GM18873 (cell line): Measurements from ENCODE around the gene C2orf72.
"Not testable (repeated sequence)": the region's sequence is repeated elsewhere in the genome, so short reads cannot be mapped to it uniquely, and the experiment has no call there.

ENCODE experiments used
- ATAC-seq: cut with Tn5 transposase; IDR thresholded peaks from one replicate; pipeline ENCODE4 v1.9.1; 2021; ENCODE audit warnings: mild to moderate bottlenecking, moderate library complexity, moderate number of reproducible peaks; ENCODE audit not compliant: unreplicated experiment, low FRiP score

Gene C2orf72

DNA sequence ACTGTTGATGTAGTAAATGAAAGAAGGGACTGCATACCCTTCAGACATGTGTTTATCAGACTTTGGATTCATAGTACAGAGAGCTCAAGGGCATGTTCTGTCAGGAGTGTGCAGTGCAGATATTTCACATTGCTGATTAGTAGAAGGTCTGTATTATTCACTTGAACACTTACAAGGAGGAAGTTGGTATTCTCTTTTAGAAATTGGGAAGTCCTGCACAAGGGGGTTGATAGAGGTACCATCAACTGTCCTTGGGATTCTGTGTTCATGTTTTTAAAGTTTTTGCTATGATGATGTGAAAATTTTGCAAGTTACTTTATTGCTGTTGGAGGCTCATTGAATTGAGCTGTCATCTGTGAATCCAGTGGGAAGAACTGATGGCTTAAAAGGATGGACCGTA lies 26.0 kb downstream of the C2orf72 start:
- no peak for ATAC-seq

DNA sequence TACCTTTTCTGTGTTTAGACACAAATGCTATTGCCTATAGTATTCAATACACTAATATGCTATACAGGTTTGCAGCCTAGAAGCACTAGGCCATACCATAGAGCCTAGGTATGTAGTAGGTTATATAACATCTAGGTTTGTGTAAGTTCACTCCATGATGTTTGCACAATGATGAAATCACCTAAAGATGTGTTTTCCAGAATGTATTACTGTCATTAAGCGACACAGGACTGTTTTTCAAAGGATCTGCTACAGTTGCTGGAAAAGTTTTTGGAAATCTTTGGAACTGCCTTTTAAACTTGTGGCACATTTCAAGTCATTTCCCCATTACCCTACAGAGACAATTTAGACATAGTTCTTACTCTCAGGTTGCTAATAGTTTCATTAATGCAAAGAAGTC lies 28.6 kb downstream of the C2orf72 start:
- ATAC-seq = no peak

DNA sequence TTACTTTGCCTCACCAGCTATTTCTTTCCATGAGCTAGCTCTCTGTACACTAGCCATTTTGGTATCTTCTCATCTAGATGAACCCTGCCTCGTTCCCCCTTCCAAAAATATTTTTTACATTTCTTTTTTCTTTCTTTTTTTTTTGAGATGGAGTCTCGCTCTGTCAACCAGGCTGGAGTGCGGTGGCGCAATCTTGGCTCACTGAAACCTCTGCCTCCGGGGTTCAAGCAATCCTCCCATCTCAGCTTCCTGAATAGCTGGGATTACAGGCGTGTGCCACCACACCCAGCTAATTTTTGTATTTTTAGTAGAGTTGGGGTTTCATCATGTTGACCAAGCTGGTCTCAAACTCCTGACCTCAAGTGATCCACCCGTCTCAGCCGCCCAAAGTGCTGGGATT lies 30.2 kb downstream of the C2orf72 start:
- not testable (repeated sequence) for ATAC-seq

DNA sequence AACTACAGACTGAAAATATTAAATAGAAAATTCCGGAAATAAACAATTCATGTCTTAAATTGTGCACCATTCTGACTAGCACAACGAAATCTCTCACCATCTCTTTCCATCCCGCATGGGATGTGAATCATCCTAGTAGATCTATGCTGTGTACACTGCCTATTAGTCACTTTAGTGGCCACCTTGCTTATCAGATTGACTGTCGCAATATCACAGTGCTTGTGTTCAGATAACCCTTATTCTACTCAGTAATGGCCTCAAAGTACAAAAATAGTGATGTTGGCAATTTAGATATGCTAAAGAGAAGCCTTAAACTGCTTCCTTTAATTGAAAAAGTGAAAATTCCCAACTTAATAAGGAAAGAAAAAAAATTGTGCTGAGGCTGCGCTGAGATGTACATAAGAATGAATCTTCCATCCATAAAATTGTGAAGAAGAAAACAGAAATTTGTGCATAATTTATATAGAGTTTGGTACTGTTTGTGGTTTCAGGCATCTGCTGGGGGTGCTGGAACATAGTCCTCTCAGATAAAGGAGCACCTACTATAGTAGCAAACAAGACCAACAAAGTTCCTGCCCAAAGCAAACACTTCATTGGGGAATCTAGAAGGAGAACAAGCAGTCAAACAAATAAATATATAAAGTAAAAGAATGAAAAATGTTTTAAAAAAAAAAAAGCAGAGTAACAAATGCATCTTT lies 31.4 kb downstream of the C2orf72 start:
- ATAC-seq = no peak

DNA sequence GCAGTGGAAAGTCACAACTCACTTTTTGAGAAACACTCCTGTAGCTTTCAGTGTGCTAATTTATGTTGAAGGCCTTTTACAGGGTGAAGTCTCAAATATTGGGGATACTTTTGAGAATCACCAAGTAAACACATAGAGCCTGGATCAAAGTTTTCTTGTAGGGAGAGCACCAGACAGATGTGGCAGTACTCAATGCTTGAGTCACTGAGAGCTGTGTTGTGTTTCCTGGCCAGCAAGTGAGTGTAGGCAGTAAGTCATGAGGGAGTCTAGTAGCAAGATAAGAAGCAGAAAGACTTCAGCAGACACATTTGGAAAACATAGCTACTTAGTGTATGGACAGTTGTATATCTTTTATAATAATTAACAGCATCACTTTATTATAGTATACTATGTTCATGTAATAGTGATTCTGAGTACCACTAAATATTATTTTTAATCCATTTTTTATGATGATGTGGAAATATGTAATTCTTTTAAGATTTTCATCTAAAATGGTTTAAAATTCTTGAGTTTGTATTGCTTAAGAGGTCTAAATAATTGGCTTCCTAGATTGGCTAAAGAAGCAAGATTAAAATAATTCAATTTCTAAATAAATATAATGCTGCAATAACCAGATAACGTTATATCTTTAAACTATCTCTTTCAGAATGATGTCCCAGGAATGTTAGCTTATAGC lies 32.2 kb downstream of the C2orf72 start:
- no peak for ATAC-seq

DNA sequence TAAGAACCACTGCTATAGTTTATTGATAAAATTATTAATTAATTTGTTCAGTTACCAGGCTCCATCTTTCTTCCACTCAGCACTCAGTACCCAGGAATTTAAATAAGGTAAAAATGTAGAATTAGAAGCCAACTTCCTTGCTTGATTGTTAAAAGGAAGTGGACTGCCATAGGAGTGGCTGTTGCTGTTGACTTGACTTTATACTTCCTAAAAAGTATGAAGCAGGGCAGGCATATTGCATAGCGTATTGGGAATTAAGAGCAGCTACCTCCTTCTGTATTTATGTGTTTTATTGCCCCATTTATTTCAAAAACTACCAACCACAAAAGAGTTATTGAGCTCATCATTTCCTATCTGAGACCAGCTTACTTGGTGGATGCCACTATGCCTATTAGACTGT lies 47.2 kb downstream of the C2orf72 start:
- no peak for ATAC-seq

DNA sequence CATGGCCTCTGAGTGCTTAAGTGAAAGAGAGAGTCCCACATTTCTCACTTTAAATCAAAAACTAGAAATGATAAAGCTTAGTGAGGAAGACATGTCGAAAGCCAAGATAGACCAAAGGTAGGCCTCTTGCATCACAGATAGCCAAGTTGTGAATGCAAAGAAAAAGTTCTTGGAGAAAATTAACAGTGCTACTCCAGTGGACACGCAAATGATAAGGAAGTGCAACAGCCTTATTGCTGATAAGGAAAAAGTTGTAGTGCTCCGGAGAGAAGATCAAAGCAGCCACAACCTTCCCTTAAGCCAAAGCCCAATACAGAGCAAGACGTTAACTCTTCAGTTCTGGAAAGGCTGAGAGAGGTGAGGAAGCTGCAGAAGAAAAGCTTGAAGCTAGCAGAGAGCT lies 51.4 kb downstream of the C2orf72 start:
- no peak for ATAC-seq

DNA sequence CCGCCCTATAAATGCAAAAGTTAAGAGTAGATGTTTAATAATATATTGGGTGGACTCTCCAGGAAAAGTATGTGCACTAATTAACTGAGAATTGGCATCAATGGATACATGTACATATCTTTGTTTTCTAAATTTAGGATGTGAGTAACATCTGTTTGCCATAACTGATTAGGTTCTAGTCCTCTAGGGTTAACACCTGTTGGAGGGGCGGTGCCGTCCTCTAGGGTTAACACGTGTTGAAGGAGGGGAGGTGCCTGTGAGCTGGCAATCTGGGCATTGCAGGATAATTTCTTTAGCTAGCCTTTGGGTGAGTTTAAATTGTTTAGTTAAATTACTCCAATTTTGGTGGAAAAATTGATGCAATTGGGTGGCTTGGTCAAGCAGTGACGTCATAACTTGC lies 56.6 kb downstream of the C2orf72 start:
- no peak for ATAC-seq

DNA sequence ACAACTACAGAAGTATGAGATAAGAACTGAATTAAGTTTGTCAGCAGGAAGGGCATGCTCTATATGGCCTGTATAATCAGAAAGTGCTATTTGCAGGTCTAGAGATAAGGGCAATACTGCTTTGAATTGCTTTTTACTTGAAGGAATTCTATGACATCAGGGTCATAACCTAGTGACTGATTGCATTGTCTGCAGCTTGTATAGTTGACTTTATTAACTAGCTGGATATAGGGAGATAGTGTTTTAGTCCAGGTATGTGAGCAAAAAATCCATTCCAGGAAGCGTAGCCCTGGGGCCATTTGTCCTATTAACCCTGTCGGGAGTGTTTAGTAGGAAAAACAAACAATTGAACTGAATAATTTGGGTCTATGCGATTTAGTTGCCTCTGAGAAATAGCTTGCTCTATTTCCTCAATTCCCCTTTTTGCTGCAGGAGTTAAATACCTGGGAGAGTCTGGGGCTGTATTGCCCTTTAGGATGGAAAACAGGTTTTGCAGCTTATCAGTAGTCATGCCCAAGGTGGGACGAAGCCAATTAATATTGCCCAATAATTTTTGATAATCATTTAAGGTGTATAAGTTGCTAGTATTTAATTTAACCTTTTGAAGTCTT lies 57.5 kb downstream of the C2orf72 start:
- no peak for ATAC-seq
